ENCODE measurements around the gene PRSS12.
A peak's percentile ranks its signal among the peaks of the same experiment; 100 is the strongest.

The PRSS12 gene

GRCh38 chr4:118356731-118357130 is 3.9 kb upstream of the PRSS12 start:
- no peak for DNase-seq

- DNase-seq = no peak
These were observed 3.3 kb upstream of the PRSS12 start for GRCh38 chr4:118356111-118356510.

- peak; percentile 73 for DNase-seq
These were observed 2.1 kb upstream of the PRSS12 start for GRCh38 chr4:118354913-118355312.

- DNase-seq = no peak
These were observed 779 bp upstream of the PRSS12 start for GRCh38 chr4:118353534-118354030.

- peak; percentile 84 for DNase-seq
These were observed 664 bp downstream of the PRSS12 start for GRCh38 chr4:118351851-118352827.

GRCh38 chr4:118350961-118351360 is 1.8 kb downstream of the PRSS12 start:
- no peak for DNase-seq

- DNase-seq = no peak
These were observed 3.9 kb downstream of the PRSS12 start for GRCh38 chr4:118348886-118349285.

GRCh38 chr4:118346495-118346894 is 6.3 kb downstream of the PRSS12 start:
- no peak for DNase-seq

- no peak for DNase-seq
These were observed 7.0 kb downstream of the PRSS12 start for GRCh38 chr4:118345813-118346212.

GRCh38 chr4:118344801-118345200 is 8.0 kb downstream of the PRSS12 start:
- DNase-seq = no peak

GRCh38 chr4:118343501-118343900 is 9.3 kb downstream of the PRSS12 start:
- no peak for DNase-seq

GRCh38 chr4:118340109-118340508 is 12.7 kb downstream of the PRSS12 start:
- no peak for DNase-seq

- DNase-seq = no peak
These were observed 13.6 kb downstream of the PRSS12 start for GRCh38 chr4:118338981-118339765.

GRCh38 chr4:118338518-118338917 is 14.3 kb downstream of the PRSS12 start:
- no peak for DNase-seq

GRCh38 chr4:118337954-118338353 is 14.8 kb downstream of the PRSS12 start:
- DNase-seq = no peak

- no peak for DNase-seq
These were observed 17.0 kb downstream of the PRSS12 start for GRCh38 chr4:118335774-118336173.

- no peak for DNase-seq
These were observed 17.5 kb downstream of the PRSS12 start for GRCh38 chr4:118335324-118335723.

GRCh38 chr4:118331352-118331751 is 21.5 kb downstream of the PRSS12 start:
- DNase-seq = no peak

GRCh38 chr4:118329849-118330248 is 23.0 kb downstream of the PRSS12 start:
- DNase-seq = no peak

GRCh38 chr4:118327554-118328241 is 25.1 kb downstream of the PRSS12 start:
- DNase-seq = no peak

GRCh38 chr4:118326585-118326984 is 26.2 kb downstream of the PRSS12 start:
- DNase-seq = no peak

- no peak for DNase-seq
These were observed 27.4 kb downstream of the PRSS12 start for GRCh38 chr4:118325431-118325830.

Measured in islet precursor cell (in vitro differentiated cells).